GM23248 (cell line): ENCODE results near the gene XIRP2. TPM values are rescaled to one million over a fixed set of nuclear protein-coding genes. Genes with fewer than 3 reads are reported as not detected.

Experiments used
- DNase-seq: peaks from one replicate; pipeline ENCODE4 v3.0.0-alpha.2; 2015
- H2AFZ ChIP-seq: fragments of 200-600 bp; sonication (generic); 2 replicates; pipeline ENCODE4 v1.6.1; 2016; ENCODE audit warnings: antibody characterized with exemption
- H3F3A ChIP-seq: fragments of 200-600 bp; sonication (generic); 2 replicates; pipeline ENCODE4 v1.6.1; 2016; ENCODE audit warnings: mild to moderate bottlenecking, antibody characterized with exemption, mixed run types; ENCODE audit not compliant: insufficient read depth
- H3K27ac ChIP-seq: fragments of 200-600 bp; sonication (generic); 2 replicates; pipeline ENCODE4 v1.5.1; 2016; ENCODE audit warnings: mild to moderate bottlenecking
- H3K27me3 ChIP-seq: fragments of 200-600 bp; sonication (generic); replicated peaks from 2 replicates; pipeline ENCODE4 v1.6.1; 2016; ENCODE audit warnings: mild to moderate bottlenecking; ENCODE audit not compliant: insufficient read depth
- H3K36me3 ChIP-seq: fragments of 200-600 bp; sonication (generic); 2 replicates; pipeline ENCODE4 v1.6.1; 2016; ENCODE audit warnings: low read depth, mild to moderate bottlenecking
- H3K4me1 ChIP-seq: fragments of 200-600 bp; sonication (generic); 2 replicates; pipeline ENCODE4 v1.6.1; 2016; ENCODE audit warnings: mild to moderate bottlenecking; ENCODE audit not compliant: insufficient read depth
- H3K4me2 ChIP-seq: fragments of 200-600 bp; sonication (generic); one replicate; pipeline ENCODE4 v1.6.1; 2016; ENCODE audit warnings: mild to moderate bottlenecking; ENCODE audit not compliant: unreplicated experiment
- H3K4me3 ChIP-seq: fragments of 200-600 bp; sonication (generic); 2 replicates; pipeline ENCODE4 v1.5.1; 2016; ENCODE audit warnings: mild to moderate bottlenecking
- H3K79me2 ChIP-seq: fragments of 200-600 bp; sonication (generic); 2 replicates; pipeline ENCODE4 v1.6.1; 2016; ENCODE audit warnings: mild to moderate bottlenecking; ENCODE audit not compliant: insufficient read depth
- H3K9ac ChIP-seq: fragments of 200-600 bp; sonication (generic); 2 replicates; pipeline ENCODE4 v1.6.1; 2016; ENCODE audit warnings: mild to moderate bottlenecking
- H3K9me2 ChIP-seq: fragments of 200-600 bp; sonication (generic); 2 replicates; pipeline ENCODE4 v1.6.1; 2016; ENCODE audit warnings: mixed run types, mild to moderate bottlenecking, moderate library complexity; ENCODE audit not compliant: insufficient read depth
- H3K9me3 ChIP-seq: fragments of 200-600 bp; sonication (generic); one replicate; pipeline ENCODE4 v1.6.1; 2017; ENCODE audit warnings: low read depth
- H4K20me1 ChIP-seq: fragments of 200-600 bp; sonication (generic); 2 replicates; pipeline ENCODE4 v1.6.0; 2016; ENCODE audit not compliant: insufficient read depth
- EZH2 ChIP-seq: fragments of 200-600 bp; sonication (generic); IDR thresholded peaks from 2 replicates; pipeline ENCODE4 v1.6.1; 2018; ENCODE audit warnings: antibody characterized with exemption, mild to moderate bottlenecking; ENCODE audit not compliant: insufficient read depth, poor library complexity, severe bottlenecking
- EZH2phosphoT487 ChIP-seq: fragments of 200-600 bp; sonication (generic); IDR thresholded peaks from 2 replicates; pipeline ENCODE4 v1.6.1; 2018; ENCODE audit warnings: antibody characterized with exemption, moderate library complexity, mild to moderate bottlenecking, low read depth; ENCODE audit not compliant: insufficient read depth
- WGBS, 2 experiments: methylation state at CpG; one replicate each; pipeline ENCODE4 v1.1.6; 2015 to 2017; ENCODE audit warnings: low lambda C conversion rate in 2 of 2, low coverage in 1 of 2; ENCODE audit errors: missing lambda C conversion rate in 2 of 2; 5-methylcytosine and 5-hydroxymethylcytosine counted together
- in situ Hi-C: fragments of 300-500 bp; cut with MboI; formaldehyde crosslinking; loops from 2 replicates; pipeline ENCODE4 v1.15.0; 2020
- polyA plus RNA-seq: library from polyadenylated mRNA; unstranded; fragments of >200 nt; fragmentation: Nextera tagmentation; extraction: Ambion mirVana; gene quantifications from 2 replicates; pipeline ENCODE4 v1.2.1, GENCODE V29; 2016
- total RNA-seq: library from RNA; depleted of rRNA; stranded (reverse); fragments of >200 nt; shearing (Covaris generic); gene quantifications from 2 replicates; pipeline ENCODE4 v1.2.3, GENCODE V29; 2014

Gene XIRP2
- total and polyA plus RNA-seq, 2 experiments from 2014 or later = not detected

DNA sequence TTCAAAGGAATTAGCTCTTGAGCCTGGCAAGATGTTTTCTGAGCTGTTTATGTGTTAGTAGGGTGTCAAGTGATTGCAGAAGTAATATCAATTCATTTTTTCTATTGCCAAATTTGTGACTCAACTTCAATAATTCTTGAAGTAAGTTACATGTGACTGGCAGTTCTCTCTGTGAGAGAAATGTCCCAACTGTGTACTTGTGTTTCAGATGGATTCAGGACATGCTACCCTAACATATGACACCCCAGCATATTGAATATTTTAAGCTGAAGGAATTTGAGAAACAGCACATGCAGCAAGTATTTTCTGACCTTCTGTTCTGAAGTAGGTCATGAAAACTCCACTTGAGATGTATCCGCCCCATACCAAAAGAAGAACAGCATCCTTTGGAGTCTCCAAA is 263.6 kb downstream of the XIRP2 start:
- in situ Hi-C loops = no loop called here
- Histone ChIP-seq H3K27me3 (no peaks in the 10 kb centered on the region), H3K4me2 (no peak overlapping the region), H2AFZ (no peak overlapping the region), H4K20me1 (no peaks in the 10 kb centered on the region), H3K9me2 (no peaks in the 10 kb centered on the region), H3K79me2 (no peaks in the 10 kb centered on the region), H3K9ac (no peak overlapping the region), H3K9me3 (no peaks in the 10 kb centered on the region), H3K4me3 (no peak overlapping the region), H3K27ac (no peak overlapping the region), H3K4me1 (no peaks in the 10 kb centered on the region), H3K36me3 (no peaks in the 10 kb centered on the region), H3F3A (no peaks in the 10 kb centered on the region)
- DNase-seq = no peak
- no peak for TF ChIP-seq EZH2
- TF ChIP-seq EZH2phosphoT487 = no peak
- WGBS, 2 experiments = 27 to 35% methylated on average over 1 of the region's 1 CpG

DNA sequence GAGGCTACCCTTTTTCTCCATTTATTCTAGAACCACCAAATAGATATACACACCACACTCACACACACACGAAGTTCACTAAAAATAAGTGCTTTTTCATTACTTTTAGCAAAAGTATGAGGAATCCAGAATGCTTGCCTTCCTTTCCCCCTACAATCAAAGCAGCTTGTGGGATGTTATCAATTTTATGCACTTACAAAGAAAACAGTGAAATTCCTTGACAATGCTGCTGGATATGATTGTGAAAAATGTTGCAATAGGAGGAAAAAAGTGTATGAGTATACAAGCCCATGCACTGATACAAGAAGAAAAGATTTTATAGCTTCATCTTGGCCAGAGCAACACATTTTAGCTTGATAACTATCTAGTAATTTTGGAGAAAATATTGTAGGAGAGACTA is 269.2 kb downstream of the XIRP2 start:
- DNase-seq = no peak
- TF ChIP-seq EZH2 (no peak), EZH2phosphoT487 (no peak)
- no peak overlapping the region for H3K9ac ChIP-seq
- H3K79me2 ChIP-seq = no peaks in the 10 kb centered on the region
- H3K9me2 ChIP-seq = no peaks in the 10 kb centered on the region
- no peaks in the 10 kb centered on the region for H3K9me3 ChIP-seq
- no peaks in the 10 kb centered on the region for H3K4me1 ChIP-seq
- no peak overlapping the region for H3K4me2 ChIP-seq
- no peaks in the 10 kb centered on the region for H3K36me3 ChIP-seq
- no peaks in the 10 kb centered on the region for H4K20me1 ChIP-seq
- H3K27ac ChIP-seq = no peak overlapping the region
- in situ Hi-C loops = no loop called here
- H3K27me3 ChIP-seq = no peaks in the 10 kb centered on the region
- H2AFZ ChIP-seq = no peak overlapping the region
- H3K4me3 ChIP-seq = no peak overlapping the region
- WGBS, 2 experiments = 28 to 40% methylated on average over 1 of the region's 1 CpG
- no peaks in the 10 kb centered on the region for H3F3A ChIP-seq

DNA sequence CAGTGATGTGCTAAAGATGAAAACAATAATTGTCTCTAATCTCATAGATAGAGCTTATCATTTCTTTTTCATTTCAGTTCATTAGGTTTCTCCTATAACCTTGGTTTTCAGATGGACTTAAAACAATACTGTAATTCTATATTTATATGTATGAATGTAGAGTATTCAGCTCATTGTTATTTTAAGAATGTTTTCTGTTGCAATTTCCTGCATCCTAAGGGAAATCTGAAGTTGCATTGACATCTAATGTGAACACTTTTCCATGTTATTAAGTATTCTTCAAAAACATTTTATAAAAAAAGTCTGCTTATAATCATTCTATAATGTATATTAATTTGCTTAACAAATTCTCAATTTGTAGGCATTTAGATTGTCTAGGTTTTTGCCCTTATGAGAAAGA is 288.9 kb downstream of the XIRP2 start:
- Histone ChIP-seq H3K9ac (no peak overlapping the region), H3K4me1 (peaks cover 40% of the 10 kb centered on the region), H3K9me3 (no peaks in the 10 kb centered on the region), H3K27ac (no peak overlapping the region), H3F3A (peaks cover 8% of the 10 kb centered on the region; the same call in 1 of the 2 replicates), H3K9me2 (no peaks in the 10 kb centered on the region), H3K27me3 (no peaks in the 10 kb centered on the region), H4K20me1 (no peaks in the 10 kb centered on the region), H3K4me3 (peak overlapping the region; percentile 15; the same call in 1 of the 2 replicates), H3K4me2 (peak overlapping the region; percentile 62), H3K79me2 (no peaks in the 10 kb centered on the region), H2AFZ (peak overlapping the region; percentile 73), H3K36me3 (no peaks in the 10 kb centered on the region)
- peak; percentile 36 for DNase-seq
- in situ Hi-C loops = no loop called here
- no peak for TF ChIP-seq EZH2
- TF ChIP-seq EZH2phosphoT487 = no peak

GRCh38 chr2:167181134-167181533 is 292.9 kb downstream of the XIRP2 start:
- peak; percentile 87 for DNase-seq
- H3K4me1 ChIP-seq = peaks cover 43% of the 10 kb centered on the region

GRCh38 chr2:167181688-167182087 is 293.4 kb downstream of the XIRP2 start:
- H3K4me2 ChIP-seq = peak overlapping the region; percentile 71
- WGBS, 2 experiments = 21 to 24% methylated on average over 4 of the region's 4 CpGs

More at GRCh38 chr2:167181134-167181533, 292.9 kb downstream of the XIRP2 start:
- peaks cover 11% of the 10 kb centered on the region; the same call in 1 of the 2 replicates for H3F3A ChIP-seq
- WGBS, 2 experiments = 5 to 6% methylated on average over 3 of the region's 3 CpGs
- H3K27me3 ChIP-seq = no peaks in the 10 kb centered on the region
- no peak overlapping the region for H3K9ac ChIP-seq
- H3K79me2 ChIP-seq = no peaks in the 10 kb centered on the region
- H4K20me1 ChIP-seq = no peaks in the 10 kb centered on the region
- no peaks in the 10 kb centered on the region for H3K9me2 ChIP-seq
- H3K36me3 ChIP-seq = no peaks in the 10 kb centered on the region
- in situ Hi-C loops = no loop called here
- peak overlapping the region; percentile 71 for H3K4me2 ChIP-seq
- no peaks in the 10 kb centered on the region for H3K9me3 ChIP-seq
- no peak for TF ChIP-seq EZH2phosphoT487
- TF ChIP-seq EZH2 = no peak
- peak overlapping the region; percentile 13; the same call in 1 of the 2 replicates for H3K27ac ChIP-seq
- no peak overlapping the region for H3K4me3 ChIP-seq
- no peak overlapping the region; the same call in 1 of the 2 replicates for H2AFZ ChIP-seq

More at GRCh38 chr2:167181688-167182087, 293.4 kb downstream of the XIRP2 start:
- H3K9me2 ChIP-seq = no peaks in the 10 kb centered on the region
- H3F3A ChIP-seq = peaks cover 11% of the 10 kb centered on the region; the same call in 1 of the 2 replicates
- no peak overlapping the region for H3K4me3 ChIP-seq
- H4K20me1 ChIP-seq = no peaks in the 10 kb centered on the region
- no peak for TF ChIP-seq EZH2phosphoT487
- no peak for TF ChIP-seq EZH2
- no peaks in the 10 kb centered on the region for H3K36me3 ChIP-seq
- H3K9me3 ChIP-seq = no peaks in the 10 kb centered on the region
- H3K4me1 ChIP-seq = peaks cover 41% of the 10 kb centered on the region
- no peaks in the 10 kb centered on the region for H3K79me2 ChIP-seq
- in situ Hi-C loops = no loop called here
- H3K27me3 ChIP-seq = no peaks in the 10 kb centered on the region
- DNase-seq = peak; percentile 39
- H3K9ac ChIP-seq = no peak overlapping the region
- no peak overlapping the region for H2AFZ ChIP-seq
- H3K27ac ChIP-seq = peak overlapping the region; percentile 13; the same call in 1 of the 2 replicates
